ENCODE measurements around the gene TEX55.
"Not testable (repeated sequence)": the region's sequence is repeated elsewhere in the genome, so short reads cannot be mapped to it uniquely, and the experiment has no call there.

TEX55 gene

DNA sequence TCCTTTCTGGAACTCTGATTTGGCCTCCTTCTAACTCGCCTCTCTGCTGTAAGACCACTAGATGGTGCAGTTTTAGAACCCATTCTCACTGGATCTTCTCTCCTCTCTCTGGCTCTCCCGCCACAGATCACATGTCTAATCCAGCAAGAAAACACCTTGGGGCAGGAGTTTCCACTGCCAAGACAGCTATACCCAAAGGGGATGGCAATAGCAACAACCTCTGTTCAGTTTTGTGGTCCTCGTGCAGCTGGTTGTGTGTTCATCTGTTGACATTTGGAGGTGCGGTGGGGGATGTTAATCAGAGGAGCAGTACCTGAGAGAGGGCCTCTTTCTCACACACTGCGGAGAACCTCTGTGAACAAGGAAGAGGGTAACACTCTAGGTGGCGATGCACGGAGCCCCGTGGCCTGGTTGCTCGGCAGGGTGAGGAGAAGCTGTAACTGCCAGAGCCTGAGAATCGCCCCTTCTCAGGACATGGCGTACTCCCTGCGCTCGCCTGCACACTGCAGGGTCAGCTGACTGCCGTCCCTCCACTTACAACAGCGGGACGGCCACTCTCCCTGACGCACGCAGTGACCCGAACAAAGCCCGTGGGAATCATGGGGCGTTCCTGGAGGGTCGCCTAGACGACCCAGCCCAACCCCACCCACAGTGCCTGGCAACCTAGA, at the start of gene TEX55:
Gene TEX55, plus strand, starts transcription at position 666 of the 668 bp plus-strand sequence. CDS start 25 bp downstream, outside the sequence.
- FAIRE-seq = no peak

GRCh38 chr3:119098003-119098402, 48.0 kb upstream of the TEX55 start:
- FAIRE-seq = no peak

- FAIRE-seq = peak; percentile 31
Observed at GRCh38 chr3:119098619-119099222, 47.2 kb upstream of the TEX55 start.

DNA sequence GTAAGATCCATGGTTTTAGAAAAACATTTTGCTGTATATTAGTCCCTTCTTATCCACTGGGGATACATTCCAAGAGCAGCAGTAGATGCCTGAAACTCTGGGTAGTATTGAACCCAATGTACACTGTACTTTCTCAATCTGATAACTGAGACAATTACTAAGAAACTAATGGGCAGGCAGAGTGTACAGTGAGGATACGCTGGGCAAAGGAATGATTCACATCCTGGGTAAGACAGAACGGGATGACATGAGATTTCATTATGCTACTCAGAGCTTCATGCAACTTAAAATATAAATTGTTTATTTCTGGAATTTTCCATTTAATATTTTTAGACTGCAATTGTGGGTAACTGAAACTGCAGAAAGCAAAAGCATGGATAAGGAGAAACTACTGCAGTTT, 46.2 kb upstream of the TEX55 start:
- no peak for FAIRE-seq

DNA sequence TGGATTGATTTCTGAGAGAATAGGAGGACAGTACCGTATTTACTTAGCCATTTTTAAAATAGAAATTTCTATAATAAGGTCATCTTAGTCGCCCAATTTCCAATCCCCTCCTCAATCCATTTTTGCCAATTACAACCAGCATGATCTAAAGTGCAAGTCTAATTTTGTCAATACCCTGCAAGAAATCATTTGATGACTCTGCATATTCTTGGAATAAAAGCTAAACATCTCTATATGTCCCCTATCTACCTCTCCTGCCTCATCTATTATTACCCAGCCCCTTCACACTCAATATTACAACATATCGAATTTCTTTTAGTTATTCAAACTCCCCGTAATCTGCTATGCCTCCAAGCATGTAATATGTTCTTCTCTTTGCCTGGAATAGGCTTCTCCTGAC, 41.9 kb upstream of the TEX55 start:
- FAIRE-seq = no peak

GRCh38 chr3:119118330-119118729, 27.6 kb upstream of the TEX55 start:
- FAIRE-seq = not testable (repeated sequence)

GRCh38 chr3:119120480-119120879, 25.5 kb upstream of the TEX55 start:
- no peak for FAIRE-seq

DNA sequence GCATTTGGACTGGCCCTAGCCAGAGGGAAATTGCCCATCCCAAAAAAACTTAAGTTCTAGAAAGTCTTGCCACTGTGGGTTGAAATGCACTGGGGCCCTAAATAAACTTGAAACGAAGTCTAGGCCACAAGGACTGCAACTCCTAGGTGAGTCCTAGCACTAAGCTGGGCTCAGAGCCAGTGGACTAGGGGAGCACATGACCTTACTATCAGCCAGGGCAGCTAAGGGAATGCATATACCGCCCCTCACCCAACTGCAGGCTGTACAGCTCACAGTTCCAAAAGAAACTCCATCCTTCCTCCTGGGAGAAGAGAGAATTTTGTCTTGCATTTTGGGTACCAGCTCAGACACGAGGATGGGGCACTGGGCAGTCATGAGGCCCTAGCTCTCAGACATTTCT, 23.6 kb upstream of the TEX55 start:
- no peak for FAIRE-seq

GRCh38 chr3:119125342-119125741, 20.6 kb upstream of the TEX55 start:
- no peak for FAIRE-seq

DNA sequence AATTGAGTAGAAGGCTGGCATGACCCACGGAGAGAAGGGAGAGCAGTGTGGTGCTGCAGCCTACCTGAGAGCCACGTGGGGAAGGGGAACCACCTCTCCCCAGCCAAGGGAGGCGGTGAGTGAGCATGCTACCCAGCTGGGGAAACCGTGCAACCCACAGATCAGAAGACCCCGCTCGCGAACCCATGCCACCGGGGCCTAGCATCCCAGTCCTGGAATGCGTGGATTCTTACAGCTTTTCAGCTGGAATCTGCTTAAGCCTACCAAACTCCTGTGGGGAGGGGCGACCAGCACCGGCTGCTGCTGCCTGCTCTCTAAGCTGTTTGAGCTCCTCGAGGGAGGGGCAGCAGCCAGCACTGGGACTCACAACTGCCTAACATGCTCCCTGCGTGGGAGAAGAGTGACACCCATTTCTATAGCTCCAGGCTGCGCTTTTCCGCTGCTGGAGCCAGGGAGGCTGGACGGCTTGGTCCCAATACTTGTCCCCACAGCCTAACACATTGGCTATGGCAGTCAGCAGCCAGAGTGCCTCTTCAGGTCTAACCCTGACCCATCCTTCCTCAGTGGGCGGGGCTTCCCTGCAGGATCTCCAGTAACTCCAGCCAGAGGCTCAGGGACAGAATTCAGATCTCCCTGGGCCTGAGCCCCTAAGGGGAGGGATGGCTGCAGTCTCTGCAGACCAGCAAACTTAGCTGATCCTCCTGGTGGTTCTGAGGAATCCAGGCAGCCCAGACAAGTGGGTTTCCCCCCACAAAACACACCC, 20.0 kb upstream of the TEX55 start:
- no peak for FAIRE-seq

GRCh38 chr3:119130291-119130690, 15.7 kb upstream of the TEX55 start:
- FAIRE-seq = not testable (repeated sequence)

DNA sequence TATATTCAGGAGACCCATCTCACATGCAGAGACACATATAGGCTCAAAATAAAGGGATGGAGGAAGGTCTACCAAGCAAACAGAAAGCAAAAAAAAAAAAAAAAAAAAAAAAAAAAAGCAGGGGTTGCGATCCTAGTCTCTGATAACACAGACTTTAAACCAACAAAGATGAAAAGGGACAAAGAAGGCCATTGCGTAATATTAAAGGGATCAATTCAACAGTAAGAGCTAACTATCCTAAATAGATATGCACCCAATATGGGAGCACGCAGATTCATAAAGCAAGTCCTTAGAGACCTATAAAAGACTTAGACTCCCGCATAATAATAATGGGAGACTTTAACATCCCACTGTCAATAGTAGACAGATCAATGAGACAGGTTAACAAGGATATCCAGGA, 13.7 kb upstream of the TEX55 start:
- FAIRE-seq = not testable (repeated sequence)

- not testable (repeated sequence) for FAIRE-seq
Observed at GRCh38 chr3:119139360-119139759, 6.6 kb upstream of the TEX55 start.

GRCh38 chr3:119140466-119140865, 5.5 kb upstream of the TEX55 start:
- no peak for FAIRE-seq

GRCh38 chr3:119145128-119145499, 851 bp upstream of the TEX55 start:
- no peak for FAIRE-seq

DNA sequence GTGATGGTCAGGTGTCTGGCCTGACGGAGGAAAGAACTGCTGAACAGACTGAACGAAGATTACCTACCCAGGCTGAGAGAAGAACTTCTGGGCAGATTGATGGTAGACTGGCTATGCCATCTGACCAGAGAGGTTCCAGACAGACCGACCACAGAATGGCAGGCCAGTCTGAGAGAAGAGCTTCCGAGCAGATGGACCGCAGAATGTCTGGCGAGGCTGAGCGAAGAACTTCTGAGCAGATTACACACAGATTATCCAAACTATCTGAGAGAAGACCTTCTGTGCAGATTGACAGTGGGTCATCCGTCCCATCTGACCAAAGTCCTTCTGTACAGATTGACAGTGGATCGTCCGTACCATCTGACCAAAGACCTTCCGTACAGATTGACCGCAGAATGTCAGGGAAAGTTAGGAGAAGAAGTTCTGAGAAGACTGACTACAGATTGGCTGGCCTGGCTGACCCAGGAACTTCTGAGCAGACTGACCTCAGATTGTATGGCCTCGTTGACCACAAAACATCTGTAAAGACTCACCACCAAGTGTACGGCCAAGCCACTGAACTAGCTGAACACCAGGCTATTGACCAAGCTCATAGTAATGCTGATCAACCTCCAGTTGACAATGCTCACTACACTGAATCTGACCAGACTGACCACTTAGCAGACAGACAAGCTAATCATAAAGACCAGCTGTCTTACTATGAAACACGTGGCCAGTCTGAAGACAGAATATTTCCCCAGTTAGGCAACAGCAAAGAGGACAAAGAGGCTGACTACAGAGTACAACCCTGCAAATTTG, 812 bp downstream of the TEX55 start:
- FAIRE-seq = no peak

DNA sequence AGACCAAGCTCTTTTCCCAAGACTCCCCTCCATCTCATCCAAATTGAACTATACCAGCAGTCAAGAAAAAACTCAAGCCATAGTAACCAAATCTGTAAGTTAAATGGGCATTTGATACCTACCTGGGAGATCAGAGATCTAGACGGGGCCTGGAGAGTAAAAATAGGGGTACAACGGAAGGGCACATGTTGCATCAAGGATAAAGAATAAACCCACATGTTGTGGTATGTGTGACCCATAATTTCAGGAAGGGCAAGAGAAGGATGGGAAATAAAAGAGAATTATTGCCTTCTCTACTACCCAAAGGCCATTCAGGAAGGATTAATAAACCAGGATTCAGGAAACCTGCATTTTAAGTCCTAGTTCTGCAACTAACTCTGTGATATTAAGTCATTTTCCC, 1.5 kb downstream of the TEX55 start:
- no peak for FAIRE-seq

DNA sequence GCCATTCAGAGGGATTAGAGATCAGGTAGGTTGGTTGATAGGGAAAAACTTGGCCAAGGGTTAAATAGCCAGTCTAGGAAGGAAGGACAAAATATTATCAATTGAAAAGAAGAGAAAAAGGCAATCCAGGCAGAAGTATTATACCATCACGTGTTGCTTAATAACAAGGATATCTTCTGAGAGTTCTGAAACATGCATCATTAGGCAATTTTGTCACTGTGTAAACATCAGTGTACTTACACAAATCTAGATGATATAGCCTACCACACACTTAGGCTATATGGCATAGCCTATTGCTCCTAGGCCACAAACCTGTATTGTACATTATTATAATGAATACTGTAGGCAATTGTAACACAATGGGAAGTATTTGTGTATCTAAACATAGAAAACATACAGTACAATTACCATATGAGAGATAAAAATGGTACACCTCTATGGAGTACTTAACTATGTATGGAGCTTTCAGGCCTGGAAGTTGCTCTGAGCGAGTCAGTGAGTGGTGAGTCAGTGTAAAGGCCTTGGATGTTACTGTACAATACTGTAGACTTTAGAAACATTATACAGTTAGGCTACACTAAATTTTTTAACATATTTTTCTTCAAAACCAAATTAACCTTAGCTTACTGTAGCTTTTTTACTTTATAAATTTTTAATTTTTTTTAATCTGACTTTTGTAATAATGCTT, 2.7 kb downstream of the TEX55 start:
- no peak for FAIRE-seq

DNA sequence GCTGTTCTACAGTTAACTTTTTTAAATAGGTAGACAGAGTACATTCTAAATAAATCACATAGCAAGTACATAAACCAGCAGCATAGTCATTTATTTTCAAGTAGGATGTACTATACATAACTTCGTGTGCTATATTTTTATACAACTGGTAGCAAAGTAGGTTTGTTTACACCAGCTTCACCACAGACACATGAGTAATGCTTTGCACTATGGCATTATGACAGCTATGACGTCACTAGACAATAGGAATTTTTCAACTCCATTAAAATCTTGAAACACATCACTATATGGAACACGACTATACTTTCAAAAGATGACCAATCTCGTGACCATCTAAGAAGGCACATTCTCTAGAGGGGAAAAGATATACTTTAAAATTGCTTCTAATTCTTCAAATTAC, 3.5 kb downstream of the TEX55 start:
- FAIRE-seq = no peak

- no peak for FAIRE-seq
Observed at GRCh38 chr3:119156868-119157267, 10.9 kb downstream of the TEX55 start.

- no peak for FAIRE-seq
Observed at GRCh38 chr3:119157971-119158370, 12.0 kb downstream of the TEX55 start.

- FAIRE-seq = no peak
Observed at GRCh38 chr3:119160361-119160760, 14.4 kb downstream of the TEX55 start.

DNA sequence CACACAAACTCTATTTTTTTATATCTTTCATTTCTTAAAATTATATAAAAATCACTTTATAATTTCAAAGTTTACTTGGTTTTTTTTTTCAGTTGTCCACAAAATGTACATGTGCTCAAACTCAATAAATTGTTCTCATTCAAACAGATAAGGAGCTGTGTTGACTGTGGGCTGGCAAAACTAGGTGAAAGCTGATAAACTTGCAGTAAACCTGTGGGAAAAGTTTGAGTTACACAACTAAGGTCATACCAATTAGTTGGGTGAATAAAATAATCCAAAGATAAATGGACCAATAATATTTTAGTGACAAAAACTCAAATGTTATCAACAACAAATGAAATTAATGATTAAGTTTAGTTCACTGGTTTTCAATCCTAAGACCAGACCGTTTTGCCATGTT, 14.8 kb downstream of the TEX55 start:
- FAIRE-seq = no peak
